Vagina (tissue), 2 donors: Measurements from ENCODE around the gene ROCK1.

ENCODE experiments used
- CTCF ChIP-seq, 3 experiments: fragments of 450-650 bp in 2 of 3; fragments of 200-600 bp in 1 of 3; sonication (generic) in 1 of 3; IDR thresholded peaks; one replicate each; pipeline ENCODE4 v1.5.1; 2017 to 2019; ENCODE audit warnings: antibody characterized with exemption in 3 of 3, mild to moderate bottlenecking in 2 of 3, moderate library complexity in 2 of 3
- POLR2A ChIP-seq, 2 donors: fragments of 450-650 bp; IDR thresholded peaks; one replicate each; pipeline ENCODE4 v1.6.1; 2017; ENCODE audit warnings: antibody characterized with exemption in 2 of 2, mild to moderate bottlenecking in 2 of 2, moderate library complexity in 2 of 2
- POLR2AphosphoS5 ChIP-seq, 2 donors: sonication (generic); formaldehyde crosslinking; IDR thresholded peaks; one replicate each; pipeline ENCODE4 v1.9.0; 2017; ENCODE audit warnings: antibody characterized with exemption in 2 of 2, mild to moderate bottlenecking in 2 of 2, low read depth in 1 of 2; ENCODE audit not compliant: insufficient read depth in 1 of 2

GRCh38 chr18:21100146-21100545 lies 11.5 kb downstream of the ROCK1 start:
- TF ChIP-seq CTCF (IDR thresholded peaks at IDR 0.05) (no peak), POLR2AphosphoS5 (IDR thresholded peaks at IDR 0.05; ENCODE audit: insufficient read depth in 1 of 2, low read depth in 1 of 2) (no peak), POLR2A (IDR thresholded peaks at IDR 0.05) (no peak)
